HEK293T (cell line): Measurements from ENCODE around the gene MYOZ3.

Source experiments
- CTCF ChIA-PET: fragments of 350-600 bp; formaldehyde crosslinking; extraction: SDS; loops from one replicate; lab custom pipeline; 2021; ENCODE audit warnings: antibody characterized with exemption, inconsistent platforms; lab: Yijun Ruan, JAX
- POLR2A ChIA-PET: fragments of 350-600 bp; formaldehyde crosslinking; extraction: SDS; loops from one replicate; lab custom pipeline; 2020; ENCODE audit warnings: antibody characterized with exemption, inconsistent platforms; lab: Yijun Ruan, JAX
- DNase-seq: peaks from one replicate; pipeline ENCODE4 v3.0.0; 2012; ENCODE audit warnings: mixed read lengths; ENCODE audit errors: extremely low spot score
- ARNT ChIP-seq: fragments of 450-650 bp; IDR thresholded peaks from 2 replicates; pipeline ENCODE4 v1.6.1; 2017; ENCODE audit warnings: mild to moderate bottlenecking
- BHLHE40 ChIP-seq: fragments of 450-650 bp; IDR thresholded peaks from 2 replicates; pipeline ENCODE4 v1.6.1; 2016; ENCODE audit warnings: mild to moderate bottlenecking, moderate library complexity, borderline replicate concordance
- CTBP1 ChIP-seq: fragments of 450-650 bp; IDR thresholded peaks from 2 replicates; pipeline ENCODE4 v1.6.1; 2016; ENCODE audit warnings: borderline replicate concordance
- ELF4 ChIP-seq: fragments of 450-650 bp; IDR thresholded peaks from 2 replicates; pipeline ENCODE4 v1.6.1; 2017; ENCODE audit warnings: antibody characterized with exemption
- FOXA1 ChIP-seq: fragments of 450-650 bp; IDR thresholded peaks from 2 replicates; pipeline ENCODE4 v1.6.1; 2016; ENCODE audit warnings: mild to moderate bottlenecking
- FOXK2 ChIP-seq: fragments of 450-650 bp; IDR thresholded peaks from 2 replicates; pipeline ENCODE4 v1.6.1; 2016; ENCODE audit warnings: mild to moderate bottlenecking
- FOXM1 ChIP-seq: fragments of 450-650 bp; IDR thresholded peaks from 2 replicates; pipeline ENCODE4 v1.6.1; 2017; ENCODE audit warnings: mild to moderate bottlenecking, borderline replicate concordance
- HDGF ChIP-seq: fragments of 450-650 bp; IDR thresholded peaks from 2 replicates; pipeline ENCODE4 v1.6.1; 2017; ENCODE audit warnings: antibody characterized with exemption, borderline replicate concordance
- L3MBTL2 ChIP-seq: fragments of 450-650 bp; conservative IDR thresholded peaks from 2 replicates; pipeline ENCODE4 v1.6.1; 2016; ENCODE audit warnings: mild to moderate bottlenecking
- LEF1 ChIP-seq: fragments of 450-650 bp; IDR thresholded peaks from 2 replicates; pipeline ENCODE4 v1.6.1; 2017; ENCODE audit warnings: mild to moderate bottlenecking, borderline replicate concordance
- NFRKB ChIP-seq: fragments of 450-650 bp; IDR thresholded peaks from 2 replicates; pipeline ENCODE4 v1.6.1; 2016; ENCODE audit warnings: mild to moderate bottlenecking, moderate library complexity
- SP1 ChIP-seq: fragments of 450-650 bp; IDR thresholded peaks from 2 replicates; pipeline ENCODE4 v1.6.1; 2017
- SUZ12 ChIP-seq: fragments of 450-650 bp; IDR thresholded peaks from 2 replicates; pipeline ENCODE4 v1.6.1; 2016; ENCODE audit warnings: mild to moderate bottlenecking
- TARDBP ChIP-seq: fragments of 450-650 bp; IDR thresholded peaks from 2 replicates; pipeline ENCODE4 v1.6.1; 2016
- ZNF384 ChIP-seq: fragments of 450-650 bp; IDR thresholded peaks from 2 replicates; pipeline ENCODE4 v1.6.1; 2016
- TF ChIP-seq, protein P1 (sequence below): fragments of 450-650 bp; IDR thresholded peaks from 2 replicates; pipeline ENCODE4 v1.6.1; 2016

The MYOZ3 gene

DNA sequence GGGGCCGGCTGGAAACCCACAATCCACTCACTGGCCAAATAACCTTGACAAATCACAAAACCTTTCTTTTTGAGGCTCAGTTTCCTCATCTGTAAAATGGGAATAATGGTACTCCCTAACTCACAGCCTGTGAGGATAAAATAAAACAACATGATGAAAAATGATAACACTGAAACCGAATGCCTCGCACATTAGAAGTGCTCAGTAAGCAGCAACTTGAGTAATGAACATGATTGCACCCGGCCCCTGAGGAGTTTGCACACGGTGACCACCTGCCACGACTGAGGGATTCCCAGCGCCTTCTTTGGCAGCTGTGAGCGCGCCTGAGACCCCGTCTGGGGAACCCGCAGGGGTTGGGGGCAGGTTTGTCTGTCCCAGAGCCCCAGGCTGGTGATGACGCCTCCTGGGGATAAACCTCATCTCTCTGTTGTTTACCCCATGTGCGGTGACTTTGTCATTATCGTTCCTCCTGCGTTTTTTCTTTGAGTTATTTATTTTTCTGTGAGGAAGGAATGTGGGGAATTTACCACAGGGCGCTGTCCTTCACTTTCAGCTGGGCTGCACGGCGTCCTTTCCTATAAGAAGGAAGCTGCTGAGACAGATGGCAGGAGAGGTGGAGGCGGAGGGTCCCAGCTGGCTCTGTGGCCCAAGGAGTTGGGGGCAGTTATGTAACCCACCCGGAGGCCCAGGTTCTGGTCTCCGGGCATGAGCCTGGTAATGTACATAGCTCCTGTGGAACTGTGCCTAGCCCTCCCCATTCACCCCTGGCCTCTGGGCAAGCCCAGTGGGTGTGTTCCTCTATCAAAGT lies 23.6 kb upstream of the MYOZ3 start:
- ChIA-PET CTCF (interaction anchor here (0.6 kb wide), 2 partner anchors 65 to 77 kb away, joined by 3 to 6 read pairs; no protein-coding TSS in a partner anchor), POLR2A (interaction anchor here (0.7 to 1.3 kb wide), 3 partner anchors 11 to 18 kb away, joined by 3 read pairs; no protein-coding TSS in a partner anchor)
- TF ChIP-seq L3MBTL2 (no peak), NFRKB (no peak), CTBP1 (no peak), SP1 (no peak), TARDBP (no peak), FOXM1 (no peak), ZNF384 (no peak), FOXA1 (no peak), BHLHE40 (no peak), HDGF (no peak), ELF4 (no peak), SUZ12 (no peak)
- TF ChIP-seq, protein P1, sequence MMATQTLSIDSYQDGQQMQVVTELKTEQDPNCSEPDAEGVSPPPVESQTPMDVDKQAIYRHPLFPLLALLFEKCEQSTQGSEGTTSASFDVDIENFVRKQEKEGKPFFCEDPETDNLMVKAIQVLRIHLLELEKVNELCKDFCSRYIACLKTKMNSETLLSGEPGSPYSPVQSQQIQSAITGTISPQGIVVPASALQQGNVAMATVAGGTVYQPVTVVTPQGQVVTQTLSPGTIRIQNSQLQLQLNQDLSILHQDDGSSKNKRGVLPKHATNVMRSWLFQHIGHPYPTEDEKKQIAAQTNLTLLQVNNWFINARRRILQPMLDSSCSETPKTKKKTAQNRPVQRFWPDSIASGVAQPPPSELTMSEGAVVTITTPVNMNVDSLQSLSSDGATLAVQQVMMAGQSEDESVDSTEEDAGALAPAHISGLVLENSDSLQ = no peak
- DNase-seq = no peak

DNA sequence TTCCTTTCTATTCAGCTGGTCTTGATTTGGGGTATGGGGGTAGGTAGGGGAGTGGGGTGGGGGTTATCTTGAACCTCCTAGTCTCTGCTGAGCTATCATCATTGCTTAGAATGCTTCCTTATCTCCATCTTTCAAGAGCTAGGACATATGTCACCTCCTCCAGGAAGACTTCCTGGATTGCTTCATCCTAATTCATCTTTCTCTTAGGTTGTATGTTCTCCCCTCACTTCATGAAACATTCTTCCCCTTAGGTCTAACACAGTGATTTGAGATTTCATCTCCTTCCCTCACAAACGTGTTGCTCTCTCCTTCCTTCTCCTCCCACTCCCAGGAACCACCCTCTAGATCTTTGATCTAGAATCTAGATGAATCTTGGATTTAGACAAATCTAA lies 23.0 kb upstream of the MYOZ3 start:
- ChIA-PET CTCF (interaction anchor here (0.6 kb wide), 2 partner anchors 65 to 77 kb away, joined by 3 to 6 read pairs; no protein-coding TSS in a partner anchor), POLR2A (interaction anchor here (0.7 to 2.1 kb wide), 4 partner anchors 11 to 63 kb away, joined by 3 to 5 read pairs (median 3); partner anchors contain the start of gene RBM22)
- no peak for DNase-seq
- TF ChIP-seq FOXA1 (no peak), BHLHE40 (no peak), LEF1 (no peak), HDGF (no peak), FOXM1 (no peak), NFRKB (no peak)

DNA sequence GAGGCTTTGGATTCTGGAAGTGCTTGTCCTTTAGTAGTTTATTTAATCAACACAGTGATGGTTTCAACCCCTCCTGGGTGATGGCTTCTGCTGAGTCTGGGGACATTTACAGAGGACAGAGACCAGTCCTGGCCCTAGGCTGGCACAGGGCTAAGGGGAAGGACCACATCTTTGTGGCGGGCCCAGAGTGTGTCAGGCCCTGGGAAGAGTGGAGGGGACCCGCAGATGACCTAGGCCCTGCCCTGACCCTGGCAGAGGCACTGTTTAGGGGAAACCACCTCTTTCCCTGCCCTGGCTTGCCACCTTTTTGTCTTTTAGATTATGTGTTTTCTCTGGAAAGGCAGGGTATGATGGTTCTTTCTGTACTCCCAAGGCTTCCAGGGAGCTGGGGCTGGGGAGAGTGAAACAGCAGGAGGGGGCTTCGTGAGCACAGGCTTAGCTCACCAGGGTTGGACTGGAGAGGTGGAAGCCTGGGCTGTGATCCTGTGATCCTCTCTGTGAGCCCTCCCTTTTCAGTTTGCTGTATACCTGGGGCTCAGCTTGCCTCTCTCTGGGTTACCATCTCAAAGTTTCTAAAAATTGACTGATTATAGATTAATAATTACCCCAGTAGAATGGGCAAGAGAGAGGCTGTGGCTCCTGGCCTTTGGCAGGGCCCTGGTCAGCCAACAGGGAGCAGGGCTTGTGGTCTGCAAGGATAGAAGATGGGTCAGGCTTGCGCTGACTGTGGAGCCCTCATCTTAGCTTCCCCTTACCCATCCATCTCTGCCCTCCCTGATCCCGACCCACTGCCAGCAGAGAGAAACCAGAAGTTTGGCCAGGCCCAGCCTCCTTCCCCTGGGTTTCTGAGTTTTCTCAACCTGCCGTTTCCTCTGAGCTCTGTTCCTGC lies 22.3 kb upstream of the MYOZ3 start:
- no peak for DNase-seq
- CTCF ChIA-PET = interaction anchor here (0.6 to 1.2 kb wide), 2 partner anchors 66 to 79 kb away, joined by 4 to 6 read pairs; no protein-coding TSS in a partner anchor
- TF ChIP-seq FOXM1 (no peak), ARNT (no peak), FOXA1 (no peak), TARDBP (no peak), CTBP1 (no peak), L3MBTL2 (no peak)
- POLR2A ChIA-PET = interaction anchor here (1.2 to 2.1 kb wide), 3 partner anchors 12 to 62 kb away, joined by 3 to 5 read pairs (median 3); partner anchors contain the start of gene RBM22

DNA sequence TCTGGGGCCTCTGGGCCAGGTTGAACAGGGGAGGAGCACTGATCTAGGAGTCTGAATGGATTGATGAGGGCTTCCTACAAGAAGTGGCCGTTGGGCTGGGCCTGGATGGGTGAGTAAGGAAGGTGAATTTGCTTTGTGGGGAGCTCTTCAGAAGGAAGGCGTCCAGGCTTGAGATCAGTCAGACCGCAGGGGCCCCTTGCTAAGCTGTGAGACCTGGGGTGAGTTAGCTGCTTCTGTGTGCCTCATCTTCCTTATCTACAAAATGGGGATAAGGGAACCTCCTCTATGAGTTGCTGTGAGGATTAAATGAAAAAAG lies 21.7 kb upstream of the MYOZ3 start:
- ChIA-PET CTCF (interaction anchor here (1.2 kb wide), 1 partner anchor 79 kb away, joined by 4 read pairs; no protein-coding TSS in a partner anchor), POLR2A (interaction anchor here (2.1 kb wide), 1 partner anchor 62 kb away, joined by 5 read pairs; the partner anchor contains the start of gene RBM22)
- no peak for DNase-seq
- TF ChIP-seq HDGF = no peak

DNA sequence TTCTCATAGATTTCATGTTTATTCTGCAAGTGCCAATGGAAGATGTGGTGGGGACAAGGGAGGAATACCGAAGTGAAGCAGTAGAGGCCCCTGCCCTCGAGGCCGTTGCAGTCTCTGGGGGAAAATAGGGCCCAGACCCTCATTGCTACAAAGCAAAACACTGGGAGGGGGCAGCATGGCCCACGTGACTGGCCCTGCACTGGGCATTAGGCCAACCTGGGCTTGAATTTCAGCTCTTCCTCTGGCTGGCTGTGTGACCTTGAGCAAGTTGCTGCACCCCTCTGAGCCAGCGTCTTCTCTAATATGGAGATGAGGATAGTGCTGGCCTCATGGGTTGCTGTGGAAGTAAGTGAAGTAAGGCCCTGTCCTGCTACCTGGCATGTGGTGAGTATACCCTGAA lies 21.3 kb upstream of the MYOZ3 start:
- ChIA-PET POLR2A (interaction anchor here (2.1 kb wide), 1 partner anchor 61 kb away, joined by 5 read pairs; the partner anchor contains the start of gene RBM22), CTCF (interaction anchor here (1.0 kb wide), 1 partner anchor 14 kb away, joined by 4 read pairs; no protein-coding TSS in a partner anchor)
- DNase-seq = no peak
- TF ChIP-seq HDGF (no peak), FOXM1 (no peak), BHLHE40 (no peak), FOXA1 (no peak), SP1 (no peak), ZNF384 (no peak), ELF4 (no peak), NFRKB (no peak), LEF1 (no peak), SUZ12 (no peak), ARNT (no peak), FOXK2 (no peak), TARDBP (no peak), CTBP1 (no peak), L3MBTL2 (no peak)
- TF ChIP-seq, protein P1 = no peak
